ENCODE data around the gene NFE2L2.
"Not testable (repeated sequence)": the region's sequence is repeated elsewhere in the genome, so short reads cannot be mapped to it uniquely, and the experiment has no call there.

Gene NFE2L2

GRCh38 chr2:177187631-177188312 is 76.8 kb downstream of the NFE2L2 start:
- DNase-seq, result peak; percentile 9

DNA sequence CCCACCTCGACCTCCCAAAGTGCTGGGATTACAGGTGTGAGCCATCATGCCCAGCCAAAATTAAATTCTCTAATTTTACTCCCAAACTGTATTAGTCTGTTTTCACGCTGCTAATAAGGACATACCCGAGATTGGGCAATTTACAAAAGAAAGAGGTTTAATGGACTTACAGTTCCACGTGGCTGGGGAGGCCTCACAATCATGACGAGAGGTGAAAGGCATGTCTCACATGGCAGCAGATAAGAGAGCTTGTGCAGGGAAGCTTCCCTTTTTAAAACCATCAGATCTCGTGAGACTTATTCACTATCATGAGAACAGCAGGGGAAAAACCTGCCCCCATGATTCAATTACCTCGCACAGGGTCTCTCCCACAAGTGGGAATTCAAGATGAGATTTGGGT is 78.5 kb downstream of the NFE2L2 start:
- not testable (repeated sequence) for DNase-seq

GRCh38 chr2:177184606-177185005 is 79.9 kb downstream of the NFE2L2 start:
- no peak for DNase-seq

GRCh38 chr2:177183860-177184259 is 80.7 kb downstream of the NFE2L2 start:
- DNase-seq, result no peak
